GM19372 (cell line): Measurements from ENCODE around the gene PSMG4.
"Not testable (repeated sequence)": the region's sequence is repeated elsewhere in the genome, so short reads cannot be mapped to it uniquely, and the experiment has no call there.

Experiments used
- ATAC-seq: cut with Tn5 transposase; IDR thresholded peaks from one replicate; pipeline ENCODE4 v1.9.1; 2021; ENCODE audit warnings: mild to moderate bottlenecking, low read depth, moderate library complexity; ENCODE audit not compliant: unreplicated experiment

Gene PSMG4

DNA sequence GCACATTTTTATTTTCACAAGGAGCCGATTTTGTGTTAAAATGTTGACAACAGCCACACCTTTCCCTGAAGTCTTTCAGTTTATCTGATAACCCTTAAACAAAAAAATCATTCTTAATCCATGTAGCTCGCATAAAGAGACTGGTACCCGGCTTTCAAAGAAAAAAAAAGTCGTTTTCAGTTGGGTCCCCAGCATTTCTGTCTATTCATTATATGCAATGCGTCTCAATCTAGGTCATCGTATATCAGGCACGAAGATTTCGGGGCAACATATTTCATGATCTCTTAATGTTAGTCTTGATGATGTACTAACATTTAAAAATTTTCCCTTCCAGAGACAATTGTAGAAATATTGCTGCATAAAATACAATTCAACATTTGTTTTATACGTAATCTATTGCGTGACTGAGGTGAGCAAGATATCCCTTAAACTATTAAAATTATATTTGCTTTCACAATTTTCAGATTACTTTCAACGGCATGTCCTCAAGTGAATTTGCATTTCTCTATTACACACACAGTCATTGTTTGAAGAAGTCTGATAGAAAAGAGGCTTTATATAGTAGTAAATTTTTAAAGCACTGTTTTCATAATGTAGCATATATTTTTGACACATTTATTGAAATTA is 28.4 kb upstream of the PSMG4 start:
- ATAC-seq = no peak

- ATAC-seq = no peak
Measured at GRCh38 chr6:3230900-3231246, 27.9 kb upstream of the PSMG4 start.

- no peak for ATAC-seq
Measured at GRCh38 chr6:3231247-3232016, 27.3 kb upstream of the PSMG4 start.

DNA sequence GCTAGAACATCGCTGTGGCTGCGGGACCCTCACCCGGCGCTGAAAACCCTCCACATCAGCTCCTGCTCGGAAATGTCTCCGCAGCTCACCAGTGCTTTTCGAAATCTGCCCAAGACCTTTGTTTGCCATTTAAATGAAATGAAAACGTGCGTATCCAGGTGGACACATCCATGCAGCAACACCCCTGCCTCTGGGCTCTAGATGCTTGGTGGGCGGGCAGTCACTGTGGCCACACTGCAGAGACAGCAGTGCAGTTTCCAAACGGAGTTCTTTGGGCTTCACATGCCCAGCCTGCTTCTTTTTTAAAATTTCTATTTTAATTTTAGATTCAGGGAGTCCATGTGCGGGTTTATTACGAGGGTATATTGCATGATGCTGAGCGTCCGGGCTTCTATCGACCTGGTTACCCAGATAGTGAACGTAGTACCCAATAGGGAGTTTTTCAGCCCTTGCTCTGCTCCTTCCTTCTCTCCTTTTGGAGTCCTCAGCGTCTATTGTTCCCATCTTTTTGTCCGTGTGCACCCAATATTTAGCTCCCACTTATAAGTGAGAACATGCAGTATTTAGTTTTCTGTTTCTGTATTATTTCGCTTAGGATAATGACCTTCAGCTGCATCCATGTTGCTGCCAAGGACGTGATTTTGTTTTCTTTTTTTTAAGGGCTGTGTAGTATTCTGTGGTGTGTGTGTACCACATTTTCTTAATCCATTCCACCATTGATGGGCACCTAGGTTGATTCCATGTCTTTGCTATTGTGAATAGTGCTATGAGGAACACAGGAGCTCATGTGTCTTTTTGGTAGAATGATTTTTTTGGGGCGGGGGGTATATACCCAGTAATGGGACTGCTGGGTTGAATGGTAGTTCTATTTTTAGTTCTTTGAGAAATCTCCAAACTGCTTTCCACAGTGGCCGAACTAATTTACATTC is 26.5 kb upstream of the PSMG4 start:
- ATAC-seq = no peak

- no peak for ATAC-seq
Measured at GRCh38 chr6:3233321-3233720, 25.4 kb upstream of the PSMG4 start.

DNA sequence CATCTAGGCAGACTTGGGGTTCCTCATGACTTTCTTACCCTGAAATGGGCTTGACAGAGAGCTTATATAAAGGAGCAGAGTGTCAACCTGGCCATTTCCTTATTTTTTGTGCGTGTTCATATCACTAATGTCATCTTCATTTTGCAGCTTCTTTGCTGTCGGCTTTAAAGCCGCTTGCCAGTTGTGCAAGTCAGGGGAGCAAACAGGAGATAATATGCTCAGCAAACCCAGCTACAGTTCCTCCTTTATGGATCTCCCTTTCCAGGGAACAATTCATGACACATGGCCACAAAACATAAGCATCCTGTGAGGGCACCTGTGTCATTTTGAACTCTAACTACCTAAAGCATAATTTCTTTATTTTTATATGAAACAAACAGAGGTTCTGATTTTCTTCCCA is 24.8 kb upstream of the PSMG4 start:
- no peak for ATAC-seq

DNA sequence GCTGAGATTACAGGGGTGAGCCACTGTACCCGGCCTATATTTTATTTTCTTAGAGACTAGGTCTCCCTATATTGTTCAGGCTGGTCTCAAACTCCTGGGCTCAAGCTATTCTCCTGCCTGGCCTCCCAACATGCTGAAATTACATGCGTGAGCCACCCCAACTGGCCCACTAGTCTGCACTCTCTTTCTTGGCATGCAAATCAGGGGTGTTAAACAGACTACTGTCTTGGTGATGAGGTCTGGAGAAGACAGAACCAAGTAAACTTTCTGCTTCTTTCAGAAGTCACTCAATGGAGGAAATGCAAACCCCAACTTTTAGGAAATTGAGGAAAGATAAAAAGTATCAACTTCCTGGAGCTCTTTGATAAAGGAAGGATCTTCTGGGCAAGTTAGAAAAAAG is 23.3 kb upstream of the PSMG4 start:
- ATAC-seq = no peak

DNA sequence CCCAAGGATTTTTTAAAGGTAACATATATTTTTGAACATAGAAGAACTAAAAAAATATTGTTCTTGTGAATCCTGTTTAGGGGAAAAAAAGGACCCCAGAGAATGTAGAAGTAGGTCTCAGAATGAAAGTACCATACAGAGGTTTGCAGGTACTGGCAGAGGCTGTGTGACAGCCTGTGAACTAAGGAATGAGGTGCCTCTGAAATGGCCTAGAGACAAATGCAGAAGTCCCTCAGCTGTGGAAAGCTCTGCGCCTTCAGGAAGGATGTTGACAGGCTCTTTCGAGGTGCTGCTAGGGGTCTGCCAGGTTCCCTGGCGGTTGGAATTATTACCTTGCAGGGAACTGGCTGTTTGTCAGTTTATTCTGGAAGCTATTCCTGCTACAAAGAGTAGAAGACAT is 22.7 kb upstream of the PSMG4 start:
- no peak for ATAC-seq

- ATAC-seq = no peak
Measured at GRCh38 chr6:3237761-3238662, 20.7 kb upstream of the PSMG4 start.

- no peak for ATAC-seq
Measured at GRCh38 chr6:3239110-3239830, 19.5 kb upstream of the PSMG4 start.

GRCh38 chr6:3240595-3240994 is 18.2 kb upstream of the PSMG4 start:
- ATAC-seq = no peak

DNA sequence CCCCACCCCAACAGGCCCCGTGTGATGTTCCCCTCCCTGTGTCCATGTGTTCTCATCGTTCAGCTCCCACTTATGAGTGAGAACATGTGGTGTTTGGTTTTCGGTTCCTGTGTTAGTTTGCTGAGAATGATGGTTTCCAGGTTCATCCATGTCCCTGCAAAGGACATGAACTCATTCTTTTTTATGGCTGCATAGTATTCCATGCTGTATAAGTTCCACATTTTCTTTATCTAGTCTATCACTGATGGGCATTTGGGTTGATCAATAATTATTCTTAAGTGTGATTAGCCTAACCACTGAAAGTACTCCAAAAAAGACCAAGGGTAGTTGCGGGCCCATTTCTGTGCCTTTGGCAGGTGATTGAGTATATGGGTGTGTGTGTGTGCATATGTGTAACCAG is 17.0 kb upstream of the PSMG4 start:
- not testable (repeated sequence) for ATAC-seq

DNA sequence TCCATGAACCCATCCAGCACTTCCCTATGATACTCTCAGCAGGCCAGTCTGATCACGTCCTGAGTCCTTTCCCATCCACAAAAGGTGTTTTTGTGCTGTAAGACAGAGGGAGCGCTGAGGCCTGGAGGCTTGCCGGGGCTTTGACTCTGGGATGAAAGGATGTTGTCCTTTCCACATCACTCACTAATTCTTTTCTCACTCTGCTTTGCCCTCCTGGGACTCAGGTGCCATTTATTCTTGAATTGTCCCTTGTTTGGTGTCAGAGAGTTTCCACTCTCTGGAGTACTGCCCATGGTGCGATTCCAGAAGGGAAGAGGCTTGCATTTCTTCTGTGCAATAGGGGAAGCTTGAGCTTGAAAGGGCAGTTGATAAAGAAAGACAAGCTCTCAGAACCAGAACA is 16.0 kb upstream of the PSMG4 start:
- ATAC-seq = no peak

GRCh38 chr6:3244003-3244831 is 14.5 kb upstream of the PSMG4 start:
- ATAC-seq = no peak

GRCh38 chr6:3244832-3245161 is 13.9 kb upstream of the PSMG4 start:
- not testable (repeated sequence) for ATAC-seq

DNA sequence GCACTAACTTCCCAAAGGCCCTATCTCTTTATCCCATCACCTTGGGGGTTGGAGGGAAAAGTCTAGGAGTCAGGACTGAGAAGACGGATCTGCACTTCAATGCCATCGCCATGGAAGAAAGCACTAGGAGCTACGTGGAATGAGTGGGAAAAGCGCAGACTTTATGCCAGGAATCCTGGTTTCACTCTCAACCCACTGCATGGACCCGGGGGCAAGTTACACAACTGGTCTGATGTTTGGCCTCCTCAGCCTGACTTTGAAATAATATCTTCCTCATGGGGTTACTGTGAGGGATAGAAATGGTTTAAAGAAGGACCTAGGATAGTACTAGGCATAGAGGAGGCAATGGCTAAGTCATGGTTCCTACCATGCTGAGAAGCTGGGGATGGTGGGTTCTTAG is 13.5 kb upstream of the PSMG4 start:
- ATAC-seq = no peak

GRCh38 chr6:3247255-3248146 is 11.2 kb upstream of the PSMG4 start:
- no peak for ATAC-seq

- ATAC-seq = no peak
Measured at GRCh38 chr6:3249821-3250220, 8.9 kb upstream of the PSMG4 start.
